Glomerular endothelial cell (primary cell): ENCODE measurements around the gene PCNX1. TPM values are rescaled to one million over a fixed set of nuclear protein-coding genes. Genes with fewer than 3 reads are reported as not detected.
"Not testable (repeated sequence)": the region's sequence is repeated elsewhere in the genome, so short reads cannot be mapped to it uniquely, and the experiment has no call there.

Source experiments
- DNase-seq: peaks from one replicate; pipeline ENCODE4 v3.0.0-alpha.2; 2011; ENCODE audit warnings: low read depth, low spot score; ENCODE audit errors: extremely low read depth
- total RNA-seq: library from RNA; depleted of rRNA; stranded (reverse); fragments of >200 nt; gene quantifications from 2 replicates; pipeline ENCODE4 v1.2.3, GENCODE V29; 2015

Gene PCNX1
- total RNA-seq, 1 donor from 2014 or later = 27.9 TPM

DNA sequence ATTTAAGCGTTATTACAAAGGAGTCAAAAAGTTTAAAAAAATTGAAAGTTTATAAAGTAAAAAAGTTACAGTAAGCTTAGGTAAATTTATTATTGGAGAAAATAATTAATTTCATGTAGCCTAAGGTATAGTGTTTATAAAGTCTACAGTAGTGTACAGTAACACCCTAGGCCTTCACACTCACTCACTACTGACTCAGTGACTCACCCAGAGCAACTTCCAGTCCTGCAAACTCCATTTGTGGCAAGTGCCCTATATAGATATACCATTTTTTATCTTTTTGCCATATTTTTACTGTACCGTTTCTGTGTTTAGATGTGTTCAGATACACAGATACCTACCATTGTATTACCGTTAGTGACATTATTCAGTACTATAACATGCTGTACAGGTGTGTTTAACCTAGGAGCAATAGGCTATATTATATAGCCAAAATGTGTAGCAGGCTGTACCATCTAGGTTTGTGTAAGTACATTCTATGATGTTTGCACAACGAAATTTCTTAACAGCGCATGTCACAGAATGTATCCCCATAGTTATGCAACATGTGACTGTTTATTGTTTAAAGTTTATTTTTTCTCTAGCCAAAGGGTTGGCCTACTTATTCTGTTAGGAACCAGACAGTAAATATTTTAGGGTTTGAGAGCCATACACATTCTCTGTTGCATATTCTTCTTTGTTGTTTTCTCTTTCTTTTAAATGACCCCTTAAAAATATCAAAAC lies 155.5 kb downstream of the PCNX1 start:
- DNase-seq = no peak

DNA sequence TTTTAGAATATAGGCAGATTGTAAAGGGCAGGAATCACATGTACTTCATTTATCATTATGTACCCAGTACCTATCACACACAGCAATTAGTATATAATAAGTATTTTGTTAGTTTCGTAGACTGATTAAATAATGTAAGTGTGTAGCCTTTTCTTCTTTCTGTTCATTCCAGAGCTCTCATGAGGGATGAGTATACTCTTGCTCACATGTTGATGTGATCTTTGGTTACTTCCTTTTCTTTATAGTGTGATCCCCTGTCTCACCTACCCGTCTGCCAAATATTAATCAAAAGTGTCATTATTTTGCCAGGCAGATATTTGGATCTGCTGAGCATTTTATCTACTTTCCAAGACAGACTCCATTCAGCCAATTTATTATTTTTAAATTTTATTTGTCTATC lies 156.1 kb downstream of the PCNX1 start:
- no peak for DNase-seq

DNA sequence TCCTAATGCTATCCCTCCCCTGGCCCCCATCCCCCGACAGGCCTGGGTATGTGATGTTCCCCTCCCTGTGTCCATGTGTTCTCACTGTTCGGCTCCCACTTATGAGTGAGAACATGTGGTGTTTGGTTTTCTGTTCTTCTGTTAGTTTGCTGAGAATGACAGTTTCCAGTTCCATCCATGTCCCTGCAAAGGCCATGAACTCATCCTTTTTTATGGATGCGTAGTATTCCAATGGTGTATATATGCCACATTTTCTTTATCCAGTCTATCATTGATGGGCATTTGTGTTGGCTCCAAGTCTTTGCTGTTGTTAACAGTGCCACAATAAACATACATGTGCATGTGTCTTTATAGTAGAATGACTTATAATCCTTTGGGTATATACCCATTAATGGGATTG lies 157.5 kb downstream of the PCNX1 start:
- not testable (repeated sequence) for DNase-seq

DNA sequence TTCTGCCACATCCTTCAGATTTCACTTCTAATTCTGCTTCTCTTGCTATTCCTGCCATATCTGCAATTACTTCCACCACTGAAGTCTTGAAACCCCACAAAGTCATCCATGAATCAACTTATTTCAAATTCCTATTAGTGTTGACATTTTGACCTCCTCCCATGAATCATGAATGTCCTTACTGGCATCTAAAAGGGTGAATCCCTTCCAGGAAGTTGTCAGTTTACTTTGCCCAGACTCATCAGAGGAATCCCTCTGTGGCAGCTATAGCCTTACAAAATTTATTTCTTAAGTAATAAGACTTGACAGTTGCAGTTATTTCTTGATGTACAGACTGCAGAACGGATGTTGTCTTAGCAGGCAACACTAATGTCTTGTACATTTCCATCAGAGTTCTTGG lies 162.9 kb downstream of the PCNX1 start:
- DNase-seq = no peak

DNA sequence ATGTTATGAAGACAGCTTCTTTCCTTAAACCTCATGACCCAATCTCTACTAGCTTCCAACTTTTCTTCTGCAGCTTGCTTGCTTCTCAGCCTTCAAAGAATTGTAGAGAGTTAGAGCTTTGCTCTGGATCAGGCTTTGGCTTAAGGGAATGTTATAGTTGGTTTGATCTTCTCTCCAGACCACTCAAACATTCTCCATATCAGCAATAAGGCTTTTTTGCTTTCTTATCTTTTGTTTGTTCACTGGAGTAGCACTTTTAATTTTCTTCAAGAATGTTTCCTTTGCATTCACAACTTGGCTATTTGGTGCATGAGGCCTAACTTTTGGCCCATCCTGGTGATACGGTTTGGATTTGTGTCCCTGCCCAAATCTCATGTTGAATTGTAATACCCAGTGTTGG lies 163.8 kb downstream of the PCNX1 start:
- DNase-seq = no peak

DNA sequence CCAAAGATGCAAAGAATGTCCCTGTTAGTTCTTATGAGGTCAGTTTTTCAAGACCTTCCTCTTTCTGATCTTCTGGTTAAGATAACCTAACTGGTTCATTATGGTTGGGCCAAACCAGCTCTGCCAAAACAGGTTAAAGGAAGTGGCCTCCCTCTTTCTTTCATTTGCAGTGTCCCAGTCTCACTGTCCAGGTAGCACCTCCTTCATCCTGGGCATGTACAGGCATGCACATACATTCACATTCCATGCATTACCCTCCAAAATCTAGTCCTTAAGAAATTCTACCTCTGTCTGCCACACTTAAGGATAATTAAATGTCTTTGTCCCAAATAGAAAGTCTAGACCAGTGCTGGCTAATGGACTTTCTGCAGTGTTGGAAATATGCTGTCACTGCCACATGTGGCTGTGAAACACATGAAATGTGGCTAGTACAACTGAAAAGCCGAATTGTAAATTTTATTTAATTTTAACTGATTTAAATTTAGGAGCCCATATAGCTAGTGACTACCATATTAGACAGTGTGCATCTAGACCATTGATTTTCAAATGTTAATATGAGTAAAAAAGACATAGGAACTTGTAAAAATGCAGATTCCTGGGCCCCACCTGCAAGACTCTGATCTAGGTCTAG lies 169.3 kb downstream of the PCNX1 start:
- no peak for DNase-seq

DNA sequence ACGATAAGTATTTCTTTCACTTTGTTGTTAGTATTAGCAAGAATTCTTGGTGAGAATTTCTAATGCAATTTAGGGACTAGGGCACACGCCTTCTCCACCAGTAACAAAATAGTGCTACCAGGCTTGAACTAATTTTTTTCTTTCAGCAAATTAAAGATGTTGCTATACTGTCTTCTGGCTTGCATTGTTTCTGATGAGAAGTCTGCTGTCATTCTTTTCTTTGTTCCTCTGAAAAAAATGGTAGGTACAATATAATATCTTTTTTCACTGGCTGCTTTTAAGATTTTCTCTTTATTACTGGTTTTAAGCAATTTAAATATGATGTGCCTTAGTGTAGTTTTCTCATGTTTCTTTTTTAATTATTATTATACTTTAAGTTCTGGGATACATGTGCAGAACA lies 171.2 kb downstream of the PCNX1 start:
- no peak for DNase-seq

DNA sequence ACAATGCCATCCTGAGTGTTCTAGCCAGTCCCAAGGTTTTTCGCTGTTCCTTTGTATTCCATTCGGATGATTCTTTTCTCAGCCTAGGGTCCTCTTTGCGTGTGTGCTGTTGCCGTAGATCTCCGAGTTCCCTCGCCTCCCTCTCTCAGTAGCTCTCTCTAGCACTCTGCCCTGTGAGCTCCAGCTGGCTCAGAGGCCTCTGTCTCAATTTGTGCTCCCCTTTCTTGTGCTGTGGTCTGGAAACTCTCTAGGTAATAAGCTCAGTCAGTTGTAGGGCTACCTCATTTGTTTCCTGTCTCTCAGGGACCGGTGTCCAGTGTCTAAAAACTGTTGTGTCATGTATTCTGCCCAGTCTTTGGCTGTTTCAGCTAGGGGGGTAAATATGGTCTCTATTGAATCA lies 179.3 kb downstream of the PCNX1 start:
- DNase-seq = no peak

DNA sequence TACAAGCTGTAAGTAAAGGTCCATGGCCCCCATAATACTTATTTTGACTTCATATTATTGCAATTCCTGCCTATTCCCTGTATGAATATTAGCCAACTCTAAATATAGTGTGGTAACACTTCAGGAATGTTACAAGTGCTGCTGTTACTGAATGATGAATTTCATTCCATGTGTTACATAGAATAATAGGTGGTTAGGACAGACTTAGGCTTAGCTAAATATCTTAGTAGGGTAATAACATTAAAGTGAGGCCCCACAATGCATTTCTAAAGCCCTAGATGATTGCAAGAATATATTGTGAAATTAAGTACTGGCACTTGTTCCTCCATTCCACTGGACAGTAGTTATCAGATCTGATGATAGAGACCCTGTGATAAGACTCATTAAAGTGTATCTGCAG lies 182.7 kb downstream of the PCNX1 start:
- DNase-seq = no peak

DNA sequence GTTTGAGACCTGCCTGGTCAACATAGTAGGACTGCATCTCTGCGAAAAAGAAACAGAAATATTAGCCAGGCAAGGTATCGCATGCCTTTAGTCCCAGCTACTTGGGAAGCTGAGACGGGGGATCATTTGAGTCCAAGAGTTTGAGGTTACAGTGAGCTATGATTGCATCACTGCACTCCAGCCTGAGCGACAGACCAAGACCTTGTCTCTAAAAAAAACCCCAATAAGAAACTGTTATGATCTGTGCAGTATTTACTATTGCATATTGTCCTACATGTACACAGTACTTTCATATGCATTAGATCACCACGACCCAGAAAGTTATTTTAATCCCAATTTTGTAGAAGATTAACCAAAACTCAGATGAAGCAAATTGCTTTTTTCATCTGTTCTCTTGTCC lies 187.5 kb downstream of the PCNX1 start:
- no peak for DNase-seq

DNA sequence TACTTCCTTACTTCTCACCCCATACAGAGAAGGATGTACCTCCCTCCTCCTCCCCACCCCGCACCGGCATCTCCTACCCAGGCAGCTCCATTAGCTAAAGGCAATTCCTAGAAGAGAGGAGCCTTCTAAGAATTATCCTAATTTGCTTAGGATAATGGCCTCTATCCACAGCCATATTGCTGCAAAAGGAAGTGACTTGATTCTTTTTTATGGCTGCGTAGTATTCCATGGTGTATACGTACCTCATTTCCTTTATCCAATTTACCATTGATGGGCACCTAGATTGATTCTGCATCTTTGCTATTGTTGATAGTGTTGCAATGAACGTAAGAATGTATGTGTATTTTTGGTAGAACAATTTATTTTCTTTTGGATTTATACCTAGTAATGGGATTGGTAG lies 189.7 kb downstream of the PCNX1 start:
- no peak for DNase-seq

DNA sequence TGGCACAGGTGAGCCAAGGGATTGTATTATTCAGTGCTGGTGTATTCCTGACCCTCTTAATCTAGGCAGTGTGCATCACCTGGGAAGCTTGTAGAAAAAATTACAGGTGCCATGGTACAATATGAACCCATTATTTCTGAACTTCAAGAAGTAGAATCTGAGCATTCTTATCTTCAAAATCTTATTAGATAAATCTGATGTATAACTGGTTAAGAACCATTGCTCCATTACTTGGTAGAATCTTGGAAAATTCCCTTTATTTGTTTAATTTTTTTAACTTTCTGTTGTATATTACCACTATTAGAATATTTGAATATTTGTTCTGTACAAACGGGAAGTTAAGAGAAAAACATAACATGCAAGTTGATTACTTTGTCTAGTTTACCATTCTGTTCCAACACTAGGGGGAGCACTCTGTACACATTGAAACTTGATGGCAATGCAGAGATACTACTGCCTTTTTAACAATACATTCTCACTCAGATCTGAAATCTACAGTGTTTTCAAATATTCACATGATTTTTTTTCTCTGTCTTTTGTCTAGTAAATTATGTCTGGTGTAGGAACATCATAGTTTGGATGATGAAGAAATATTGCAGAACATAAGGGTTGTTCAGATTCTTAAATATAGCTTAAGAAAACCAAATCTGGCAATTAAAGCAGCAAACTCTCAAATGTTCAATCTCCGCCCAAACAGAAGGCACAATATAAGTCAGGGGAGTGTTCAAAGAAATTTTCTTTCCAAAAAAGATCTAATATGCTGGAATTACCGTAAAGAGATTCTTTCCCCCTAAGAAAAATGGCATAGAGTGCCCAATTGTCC lies 196.6 kb downstream of the PCNX1 start:
- peak; percentile 63 for DNase-seq

DNA sequence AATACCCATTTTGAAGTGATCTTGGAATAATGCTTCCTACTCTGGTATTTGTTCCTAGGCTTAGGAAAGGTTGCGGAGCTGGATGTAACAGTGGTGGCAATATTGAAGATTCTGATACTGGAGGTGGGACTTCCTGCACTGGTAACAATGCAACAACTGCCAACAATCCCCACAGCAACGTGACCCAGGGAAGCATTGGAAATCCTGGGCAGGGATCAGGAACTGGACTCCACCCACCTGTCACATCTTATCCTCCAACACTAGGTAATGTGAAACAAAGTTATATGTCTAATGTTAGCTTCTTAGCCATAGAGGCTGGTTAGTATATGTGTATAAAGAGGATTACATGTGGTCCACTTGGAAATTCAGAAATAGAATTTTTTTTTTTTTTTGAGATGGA lies 197.9 kb downstream of the PCNX1 start:
- DNase-seq = no peak

DNA sequence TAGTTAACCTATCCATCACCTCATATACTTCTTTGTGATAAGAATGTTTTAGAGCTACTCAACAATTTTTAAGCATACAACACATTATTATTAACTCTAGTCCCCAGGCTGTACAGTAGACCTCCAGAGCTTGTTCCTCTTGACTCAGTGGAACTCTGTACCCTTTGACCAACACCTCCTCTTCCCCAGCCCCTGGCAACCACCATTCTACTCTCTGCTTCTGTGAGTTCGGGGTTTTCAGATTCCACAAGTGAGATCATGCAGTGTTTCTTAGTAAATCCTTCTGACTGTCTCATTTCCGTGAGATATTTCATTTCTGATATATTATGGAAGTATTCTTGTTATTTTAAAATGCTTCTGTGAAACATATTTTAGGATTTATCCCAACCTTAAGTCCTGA lies 200.7 kb downstream of the PCNX1 start:
- no peak for DNase-seq

DNA sequence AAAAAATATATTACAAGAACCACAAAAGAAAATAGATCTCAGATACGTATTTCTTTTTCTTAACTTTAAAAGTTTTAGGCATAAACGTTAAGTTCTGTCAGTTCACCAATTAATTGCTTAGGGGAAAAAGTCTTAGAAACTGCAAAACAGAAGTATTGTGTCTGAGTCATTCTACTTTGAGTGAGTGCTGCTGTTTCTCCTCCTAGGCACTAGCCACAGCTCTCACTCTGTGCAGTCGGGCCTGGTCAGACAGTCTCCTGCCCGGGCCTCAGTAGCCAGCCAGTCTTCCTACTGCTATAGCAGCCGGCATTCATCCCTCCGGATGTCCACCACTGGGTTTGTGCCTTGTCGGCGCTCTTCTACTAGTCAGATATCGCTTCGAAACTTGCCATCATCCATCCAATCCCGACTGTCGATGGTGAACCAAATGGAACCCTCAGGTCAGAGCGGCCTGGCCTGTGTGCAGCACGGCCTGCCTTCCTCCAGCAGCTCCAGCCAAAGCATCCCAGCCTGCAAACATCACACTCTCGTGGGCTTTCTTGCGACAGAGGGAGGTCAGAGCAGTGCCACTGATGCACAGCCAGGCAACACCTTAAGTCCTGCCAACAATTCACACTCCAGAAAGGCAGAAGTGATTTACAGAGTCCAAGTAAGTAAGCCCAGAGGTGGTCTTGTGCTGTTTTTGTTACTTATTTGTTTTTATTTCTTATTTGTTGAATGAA lies 201.3 kb downstream of the PCNX1 start:
- no peak for DNase-seq

DNA sequence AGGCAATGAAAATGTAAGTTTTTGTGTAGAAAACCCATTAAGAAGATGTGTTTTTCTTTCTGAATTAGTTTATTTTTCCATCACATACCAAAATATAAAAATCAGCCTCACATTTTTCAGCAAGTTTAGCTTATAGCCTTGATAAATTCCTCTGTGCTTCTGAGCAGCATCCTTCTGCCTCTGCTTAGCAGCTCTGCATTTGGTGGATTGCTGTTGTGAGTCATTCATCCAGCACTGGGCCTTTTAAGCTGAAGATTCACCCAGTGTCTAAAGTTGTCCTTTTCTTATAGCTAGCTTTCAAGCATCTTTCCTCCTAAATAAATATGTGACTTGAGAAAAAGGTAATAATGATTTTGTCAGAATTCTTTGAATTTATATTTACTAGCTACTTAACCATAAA lies 206.1 kb downstream of the PCNX1 start:
- no peak for DNase-seq

DNA sequence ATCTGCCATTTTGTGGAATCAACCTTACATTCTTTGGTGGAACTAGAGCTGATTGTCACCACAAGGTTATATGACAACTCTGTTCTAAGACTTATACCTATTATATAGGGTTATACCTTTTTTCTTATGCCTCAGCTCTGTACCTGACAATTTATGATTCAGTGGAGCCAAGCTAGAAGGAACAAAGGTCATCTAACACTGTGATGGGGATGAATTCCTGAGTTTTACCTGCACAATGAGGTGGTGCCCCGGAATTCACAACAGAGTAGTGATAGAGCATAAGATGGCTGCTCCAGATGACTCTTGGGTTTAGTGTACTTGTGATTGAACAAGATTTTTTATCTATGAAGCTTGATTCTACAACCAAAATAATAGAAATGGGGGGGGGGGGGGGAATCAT lies 207.3 kb downstream of the PCNX1 start:
- DNase-seq = no peak

DNA sequence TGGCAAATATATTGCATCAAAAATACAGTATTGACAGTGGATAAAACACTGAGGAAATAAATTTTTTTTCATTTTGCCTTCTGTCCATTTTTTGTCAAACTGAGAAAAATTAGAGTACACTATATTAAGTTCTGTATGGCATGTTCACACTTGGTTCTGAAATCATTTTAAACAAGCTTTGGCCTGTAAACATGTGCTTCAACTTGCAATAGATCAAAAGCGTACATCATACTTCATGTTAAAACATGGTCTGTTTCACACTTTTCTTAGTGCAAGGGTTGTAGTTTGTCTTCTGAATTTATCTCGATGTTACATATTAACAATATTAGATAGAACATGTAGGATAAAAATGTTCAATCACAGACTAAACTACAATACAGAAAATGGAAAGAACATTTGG lies 208.0 kb downstream of the PCNX1 start:
- DNase-seq = no peak

DNA sequence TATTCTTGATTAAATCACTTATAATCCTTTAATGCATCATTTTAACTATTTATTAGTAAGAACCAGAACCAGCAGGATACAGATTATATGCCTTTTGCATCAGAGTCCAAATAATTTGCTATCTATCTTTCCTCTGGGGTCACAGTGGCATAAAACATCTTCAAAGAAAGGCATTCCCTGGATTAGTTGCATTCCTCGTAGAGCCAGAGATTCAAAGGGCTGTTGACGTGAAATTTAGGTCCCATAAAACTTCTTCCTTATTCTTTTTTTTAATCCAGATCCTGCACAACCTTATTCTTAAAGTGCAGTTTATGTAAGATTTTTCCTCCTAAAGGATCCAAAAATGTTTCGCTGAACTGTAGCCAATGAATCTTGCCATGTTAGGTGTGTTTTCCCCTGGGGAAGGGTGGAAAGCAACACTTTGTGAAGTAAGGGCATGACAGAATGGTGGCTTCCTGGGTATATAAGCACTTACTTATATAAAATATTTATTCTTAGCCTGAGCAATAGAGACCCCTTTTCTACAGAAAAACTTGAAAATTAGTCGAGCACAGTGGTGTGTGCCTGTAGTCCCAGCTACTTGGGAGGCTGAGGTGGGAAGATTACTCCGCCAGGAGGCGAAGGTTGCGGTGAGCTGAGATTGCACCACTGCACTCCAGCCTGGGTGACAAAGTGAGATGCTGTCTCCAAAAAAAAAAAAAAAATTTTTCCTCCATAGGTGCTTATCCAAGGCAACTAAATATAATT lies 208.7 kb downstream of the PCNX1 start:
- DNase-seq = no peak

DNA sequence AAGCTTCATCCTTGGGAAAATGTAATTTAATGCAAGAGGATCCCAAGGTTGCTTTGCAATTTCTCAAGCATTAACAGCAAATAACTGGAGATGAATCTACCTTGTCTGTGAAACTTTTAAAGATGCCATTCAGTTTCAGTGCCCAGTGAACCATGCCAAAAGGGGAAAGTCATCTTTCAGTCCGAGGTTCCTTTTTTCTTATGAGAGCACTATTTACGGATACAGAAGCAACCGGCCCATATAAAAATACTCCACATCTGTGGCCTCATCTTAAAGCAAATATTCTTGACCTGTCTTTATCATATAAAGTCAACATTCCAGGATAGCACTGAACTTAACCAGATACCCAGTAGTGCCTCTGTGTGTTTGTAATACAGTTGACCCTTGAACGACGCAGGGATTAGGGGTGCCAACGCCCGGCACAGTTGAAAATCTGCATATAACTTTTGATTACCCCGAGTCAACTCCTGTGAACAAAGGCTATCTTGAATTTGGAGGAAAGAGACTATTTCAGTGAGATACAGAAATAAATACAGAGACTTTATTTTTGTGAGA lies 209.4 kb downstream of the PCNX1 start:
- DNase-seq = no peak
